ENCODE results near the gene OSBPL2.

DNA sequence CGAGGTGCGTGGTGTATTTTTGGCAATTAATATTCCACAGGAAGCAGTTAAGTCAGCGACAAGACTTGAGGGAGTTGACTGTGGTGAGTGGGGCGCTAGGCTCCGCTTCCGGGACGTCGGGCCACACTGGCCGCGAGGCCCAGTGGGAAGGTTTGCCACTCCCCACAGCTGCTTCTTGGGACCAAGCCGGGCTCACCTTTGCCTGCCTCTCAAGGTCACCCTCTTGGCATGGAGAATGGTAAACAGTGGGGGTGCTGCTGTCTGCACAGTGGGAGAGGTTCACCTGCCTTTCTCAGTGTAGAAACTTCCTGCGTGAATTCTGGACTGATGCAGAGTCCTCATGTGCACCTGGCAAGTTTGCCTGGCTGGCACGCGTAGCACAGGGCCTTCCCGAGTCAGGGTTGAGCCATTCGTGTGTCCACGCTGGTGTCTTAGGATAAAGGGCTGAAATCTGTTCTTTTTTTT is 6.4 kb downstream of the OSBPL2 start:
- TF ChIP-seq, protein P1, sequence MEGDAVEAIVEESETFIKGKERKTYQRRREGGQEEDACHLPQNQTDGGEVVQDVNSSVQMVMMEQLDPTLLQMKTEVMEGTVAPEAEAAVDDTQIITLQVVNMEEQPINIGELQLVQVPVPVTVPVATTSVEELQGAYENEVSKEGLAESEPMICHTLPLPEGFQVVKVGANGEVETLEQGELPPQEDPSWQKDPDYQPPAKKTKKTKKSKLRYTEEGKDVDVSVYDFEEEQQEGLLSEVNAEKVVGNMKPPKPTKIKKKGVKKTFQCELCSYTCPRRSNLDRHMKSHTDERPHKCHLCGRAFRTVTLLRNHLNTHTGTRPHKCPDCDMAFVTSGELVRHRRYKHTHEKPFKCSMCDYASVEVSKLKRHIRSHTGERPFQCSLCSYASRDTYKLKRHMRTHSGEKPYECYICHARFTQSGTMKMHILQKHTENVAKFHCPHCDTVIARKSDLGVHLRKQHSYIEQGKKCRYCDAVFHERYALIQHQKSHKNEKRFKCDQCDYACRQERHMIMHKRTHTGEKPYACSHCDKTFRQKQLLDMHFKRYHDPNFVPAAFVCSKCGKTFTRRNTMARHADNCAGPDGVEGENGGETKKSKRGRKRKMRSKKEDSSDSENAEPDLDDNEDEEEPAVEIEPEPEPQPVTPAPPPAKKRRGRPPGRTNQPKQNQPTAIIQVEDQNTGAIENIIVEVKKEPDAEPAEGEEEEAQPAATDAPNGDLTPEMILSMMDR (conservative IDR thresholded peaks at IDR 0.05; ENCODE audit: low read depth, low read length), result no peak
- no peak for TF ChIP-seq EZH2 (IDR thresholded peaks at IDR 0.05; ENCODE audit: borderline replicate concordance, low read depth, low read length, poor library complexity, severe bottlenecking)
